Loucy (cell line): ENCODE data around the gene OR52K2.

ENCODE experiments used
- H2AFZ ChIP-seq: fragments of 200-600 bp; sonication (generic); 2 replicates; pipeline ENCODE4 v1.6.0; 2016; ENCODE audit warnings: antibody characterized with exemption, mild to moderate bottlenecking, low read length, moderate library complexity
- H3F3A ChIP-seq: fragments of 200-600 bp; 2 replicates; pipeline ENCODE4 v1.6.0; 2016; ENCODE audit warnings: antibody characterized with exemption, low read depth, mild to moderate bottlenecking
- H3K27me3 ChIP-seq: fragments of 200-600 bp; sonication (generic); 2 replicates; pipeline ENCODE4 v1.6.1; 2014; ENCODE audit warnings: low read length, mild to moderate bottlenecking; ENCODE audit not compliant: insufficient read depth, poor library complexity, severe bottlenecking
- H3K36me3 ChIP-seq: fragments of 200-600 bp; sonication (generic); 2 replicates; pipeline ENCODE4 v1.6.1; 2016; ENCODE audit warnings: low read length; ENCODE audit not compliant: insufficient read depth
- H3K4me1 ChIP-seq: fragments of 200-600 bp; sonication (generic); 2 replicates; pipeline ENCODE4 v1.5.1; 2014; ENCODE audit warnings: low read length, mild to moderate bottlenecking; ENCODE audit not compliant: insufficient read depth, poor library complexity, severe bottlenecking
- H3K4me2 ChIP-seq: fragments of 200-600 bp; sonication (generic); 2 replicates; pipeline ENCODE4 v1.6.0; 2014; ENCODE audit warnings: antibody characterized with exemption, low read length, low read depth, mild to moderate bottlenecking; ENCODE audit not compliant: poor library complexity, severe bottlenecking
- H3K4me3 ChIP-seq: fragments of 200-600 bp; sonication (generic); 2 replicates; pipeline ENCODE4 v1.5.1; 2014; ENCODE audit warnings: low read length, mild to moderate bottlenecking, mixed read lengths; ENCODE audit not compliant: poor library complexity, severe bottlenecking
- H3K79me2 ChIP-seq: fragments of 200-600 bp; sonication (generic); 2 replicates; pipeline ENCODE4 v1.6.1; 2014; ENCODE audit warnings: low read length; ENCODE audit not compliant: insufficient read depth
- H3K9ac ChIP-seq: fragments of 200-600 bp; sonication (generic); 2 replicates; pipeline ENCODE4 v1.6.0; 2014; ENCODE audit warnings: mild to moderate bottlenecking, low read depth, low read length, moderate library complexity; ENCODE audit not compliant: poor library complexity, severe bottlenecking
- H3K9me2 ChIP-seq: fragments of 200-600 bp; sonication (generic); replicated peaks from 2 replicates; pipeline ENCODE4 v1.6.1; 2016; ENCODE audit warnings: low read depth, low read length, mixed read lengths
- H3K9me3 ChIP-seq: fragments of 200-600 bp; sonication (generic); 2 replicates; pipeline ENCODE4 v1.6.1; 2014; ENCODE audit warnings: mild to moderate bottlenecking, antibody characterized with exemption, low read length, low read depth; ENCODE audit not compliant: insufficient read depth
- H4K20me1 ChIP-seq: fragments of 200-600 bp; sonication (generic); 2 replicates; pipeline ENCODE4 v1.6.0; 2014; ENCODE audit warnings: antibody characterized with exemption, low read length, mild to moderate bottlenecking; ENCODE audit not compliant: insufficient read depth, poor library complexity, severe bottlenecking
- EZH2phosphoT487 ChIP-seq: fragments of 200-600 bp; IDR thresholded peaks from 2 replicates; pipeline ENCODE4 v1.6.1; 2018; ENCODE audit warnings: antibody characterized with exemption, mild to moderate bottlenecking, moderate library complexity, borderline replicate concordance
- TF ChIP-seq, protein P1 (sequence below): fragments of 200-600 bp; sonication (generic); conservative IDR thresholded peaks from 2 replicates; pipeline ENCODE4 v1.5.1; 2014; ENCODE audit warnings: mild to moderate bottlenecking, antibody characterized with exemption, low read length

OR52K2 gene

DNA sequence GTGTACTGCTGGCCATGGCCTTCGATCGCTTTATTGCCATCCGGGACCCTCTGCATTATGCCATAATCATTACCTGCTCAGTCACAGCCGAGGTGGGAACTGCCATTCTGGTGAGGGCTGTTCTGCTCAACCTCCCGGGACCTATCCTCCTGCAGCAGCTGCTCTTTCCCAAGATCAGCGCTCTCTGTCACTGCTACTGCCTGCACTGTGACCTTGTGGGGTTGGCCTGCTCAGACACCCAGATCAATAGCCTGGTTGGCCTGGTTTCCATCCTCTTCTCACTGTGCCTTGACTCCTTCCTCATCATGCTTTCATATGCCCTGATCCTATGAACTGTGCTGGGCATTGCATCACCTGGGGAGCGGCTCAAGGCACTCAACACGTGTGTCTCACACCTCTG is 30.7 kb upstream of the OR52K2 start:
- no peak overlapping the region for H3K4me2 ChIP-seq
- TF ChIP-seq, protein P1, sequence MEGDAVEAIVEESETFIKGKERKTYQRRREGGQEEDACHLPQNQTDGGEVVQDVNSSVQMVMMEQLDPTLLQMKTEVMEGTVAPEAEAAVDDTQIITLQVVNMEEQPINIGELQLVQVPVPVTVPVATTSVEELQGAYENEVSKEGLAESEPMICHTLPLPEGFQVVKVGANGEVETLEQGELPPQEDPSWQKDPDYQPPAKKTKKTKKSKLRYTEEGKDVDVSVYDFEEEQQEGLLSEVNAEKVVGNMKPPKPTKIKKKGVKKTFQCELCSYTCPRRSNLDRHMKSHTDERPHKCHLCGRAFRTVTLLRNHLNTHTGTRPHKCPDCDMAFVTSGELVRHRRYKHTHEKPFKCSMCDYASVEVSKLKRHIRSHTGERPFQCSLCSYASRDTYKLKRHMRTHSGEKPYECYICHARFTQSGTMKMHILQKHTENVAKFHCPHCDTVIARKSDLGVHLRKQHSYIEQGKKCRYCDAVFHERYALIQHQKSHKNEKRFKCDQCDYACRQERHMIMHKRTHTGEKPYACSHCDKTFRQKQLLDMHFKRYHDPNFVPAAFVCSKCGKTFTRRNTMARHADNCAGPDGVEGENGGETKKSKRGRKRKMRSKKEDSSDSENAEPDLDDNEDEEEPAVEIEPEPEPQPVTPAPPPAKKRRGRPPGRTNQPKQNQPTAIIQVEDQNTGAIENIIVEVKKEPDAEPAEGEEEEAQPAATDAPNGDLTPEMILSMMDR = no peak
- TF ChIP-seq EZH2phosphoT487 = no peak
- no peaks in the 10 kb centered on the region for H3K36me3 ChIP-seq
- H3K79me2 ChIP-seq = no peaks in the 10 kb centered on the region
- H2AFZ ChIP-seq = no peak overlapping the region
- H3K9me3 ChIP-seq = no peaks in the 10 kb centered on the region
- no peaks in the 10 kb centered on the region for H4K20me1 ChIP-seq
- no peaks in the 10 kb centered on the region for H3F3A ChIP-seq
- no peak overlapping the region for H3K9ac ChIP-seq
- no peak overlapping the region for H3K4me3 ChIP-seq
- H3K9me2 ChIP-seq = no peaks in the 10 kb centered on the region
- H3K4me1 ChIP-seq = no peaks in the 10 kb centered on the region
- H3K27me3 ChIP-seq = no peaks in the 10 kb centered on the region

GRCh38 chr11:4430051-4430450 is 19.0 kb upstream of the OR52K2 start:
- Histone ChIP-seq H3K4me1 (no peaks in the 10 kb centered on the region), H2AFZ (no peak overlapping the region), H3K4me2 (no peak overlapping the region), H3K9me3 (no peaks in the 10 kb centered on the region), H3K27me3 (peaks cover 19% of the 10 kb centered on the region), H3F3A (no peaks in the 10 kb centered on the region), H3K36me3 (no peaks in the 10 kb centered on the region), H3K9me2 (no peaks in the 10 kb centered on the region), H3K9ac (no peak overlapping the region), H3K4me3 (no peak overlapping the region), H3K79me2 (no peaks in the 10 kb centered on the region), H4K20me1 (no peaks in the 10 kb centered on the region)
- TF ChIP-seq, protein P1 = no peak
- TF ChIP-seq EZH2phosphoT487 = no peak

DNA sequence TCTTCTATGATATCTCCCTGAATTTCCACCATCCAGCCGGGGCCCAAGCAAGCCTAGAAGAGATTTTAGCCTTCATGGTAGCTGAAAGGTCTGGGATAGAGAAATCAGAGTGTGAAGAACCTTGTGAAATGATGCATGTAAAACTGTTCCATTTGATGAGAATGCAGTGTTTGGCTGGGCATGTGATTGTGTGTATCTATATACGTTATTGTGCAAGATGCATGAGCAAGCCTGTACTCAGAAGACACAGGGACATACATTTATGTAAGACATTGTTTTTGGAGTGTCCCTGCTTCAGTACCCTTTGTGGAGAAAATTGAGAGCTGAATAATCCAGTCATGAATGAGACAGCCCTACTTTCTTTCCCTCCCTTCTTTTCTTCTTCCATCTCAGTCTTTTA is 15.2 kb upstream of the OR52K2 start:
- Histone ChIP-seq H3K27me3 (peaks cover 57% of the 10 kb centered on the region), H3K4me2 (no peak overlapping the region), H4K20me1 (no peaks in the 10 kb centered on the region), H3K9ac (no peak overlapping the region), H3K36me3 (no peaks in the 10 kb centered on the region), H3K79me2 (no peaks in the 10 kb centered on the region), H2AFZ (no peak overlapping the region), H3K4me3 (no peak overlapping the region), H3K9me3 (no peaks in the 10 kb centered on the region), H3K4me1 (no peaks in the 10 kb centered on the region), H3F3A (no peaks in the 10 kb centered on the region), H3K9me2 (no peaks in the 10 kb centered on the region)
- TF ChIP-seq, protein P1 = no peak
- TF ChIP-seq EZH2phosphoT487 = no peak
